Measurements from ENCODE around the gene LHX3.

The LHX3 gene

DNA sequence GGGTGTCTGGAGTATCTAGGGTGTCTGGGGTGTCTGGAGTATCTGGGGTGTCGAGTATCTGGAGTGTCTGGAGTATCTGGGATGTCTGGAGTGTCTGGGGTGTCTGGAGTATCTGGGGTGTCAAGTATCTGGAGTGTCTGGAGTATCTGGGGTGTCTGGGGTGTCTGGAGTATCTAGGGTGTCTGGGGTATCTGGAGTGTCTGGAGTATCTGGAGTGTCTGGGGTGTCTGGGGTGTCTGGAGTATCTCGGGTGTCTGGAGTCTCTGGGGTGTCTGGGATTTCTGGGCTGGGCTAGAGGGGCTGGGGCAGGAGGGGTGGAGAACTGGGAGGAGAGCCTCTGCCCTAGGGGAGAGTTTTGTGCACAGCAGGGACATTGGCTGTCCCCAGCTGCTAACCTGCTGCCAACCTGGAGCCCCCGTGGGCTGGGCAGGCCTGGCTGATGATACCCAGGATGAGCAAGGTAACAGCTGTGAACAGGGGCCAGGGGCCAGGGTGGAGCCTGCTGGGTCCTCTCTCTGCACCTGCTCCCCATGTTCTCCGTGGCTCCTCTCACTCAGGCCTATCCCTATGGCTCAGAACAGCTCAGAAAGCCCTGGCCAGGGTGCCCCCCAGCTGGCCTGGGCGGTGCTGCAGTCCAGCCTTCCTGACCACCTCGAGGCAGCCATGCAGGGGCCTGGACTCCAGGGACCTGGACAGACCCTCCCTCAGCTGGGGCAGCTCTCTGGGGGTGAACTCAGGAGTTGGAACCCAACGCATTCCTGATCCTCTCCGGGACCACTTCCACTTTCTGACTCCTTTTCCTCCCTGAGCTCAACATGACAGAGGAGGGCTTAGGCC lies 29.9 kb downstream of the LHX3 start:
- DNase-seq = no peak

DNA sequence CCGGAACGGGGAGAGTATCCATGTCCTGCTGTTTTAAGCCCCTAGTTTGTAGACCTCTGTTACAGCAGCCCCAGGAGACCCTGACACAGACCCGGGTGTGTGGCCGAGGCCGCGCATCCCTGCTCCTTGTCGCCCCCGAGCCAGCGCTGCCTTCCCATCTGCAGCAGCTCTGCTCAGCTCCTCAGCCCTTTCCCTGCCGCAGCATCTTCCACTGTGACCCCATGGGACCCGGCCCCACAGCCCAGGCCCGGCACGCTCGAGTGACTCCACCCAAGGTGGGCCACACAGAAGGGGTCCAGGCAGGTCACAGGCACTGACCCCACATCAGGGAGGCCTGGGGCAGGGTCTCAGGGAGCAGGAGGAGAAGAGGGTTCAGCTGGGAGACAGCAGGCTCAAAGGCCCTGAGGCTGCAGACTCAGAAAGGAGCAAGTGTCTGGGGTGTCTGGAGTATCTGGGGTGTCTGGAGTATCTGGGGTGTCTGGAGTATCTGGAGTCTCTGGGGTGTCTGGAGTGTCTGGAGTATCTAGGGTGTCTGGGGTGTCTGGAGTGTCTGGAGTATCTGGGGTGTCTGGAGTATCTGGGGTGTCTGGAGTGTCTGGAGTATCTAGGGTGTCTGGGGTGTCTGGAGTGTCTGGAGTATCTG lies 31.2 kb downstream of the LHX3 start:
- DNase-seq = no peak

DNA sequence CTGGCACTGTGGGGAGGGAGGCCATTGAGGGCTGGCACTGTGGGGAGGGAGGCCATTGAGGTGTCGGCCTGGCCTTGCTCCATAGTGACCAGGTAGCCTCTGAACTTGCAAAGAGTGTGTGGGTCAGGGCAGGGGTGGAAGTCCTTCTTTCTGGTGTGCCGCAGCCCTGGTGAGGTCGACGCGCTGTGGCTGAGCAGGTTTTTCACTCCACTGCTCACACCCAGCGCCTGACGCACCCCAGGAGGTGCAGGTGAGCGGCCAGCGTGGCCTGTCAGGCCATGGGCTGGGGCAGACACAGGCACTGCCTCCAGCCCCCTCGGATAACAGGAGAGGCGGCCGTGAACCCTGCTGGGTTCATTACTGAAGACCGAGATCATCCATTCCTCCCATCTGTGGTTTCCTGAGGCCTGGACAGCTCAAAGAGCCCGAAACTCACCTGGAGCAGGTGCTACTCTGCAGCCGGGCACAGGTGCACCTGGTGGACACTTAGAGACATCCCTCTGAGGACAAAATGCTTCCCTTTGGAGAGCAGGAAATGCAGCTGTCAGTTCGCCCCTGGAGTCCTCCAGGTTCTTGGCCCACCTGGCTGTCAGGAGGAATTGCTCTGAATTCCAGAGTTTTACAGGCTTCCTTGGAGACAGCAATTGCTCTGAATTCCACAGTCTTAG lies 32.4 kb downstream of the LHX3 start:
- no peak for DNase-seq

DNA sequence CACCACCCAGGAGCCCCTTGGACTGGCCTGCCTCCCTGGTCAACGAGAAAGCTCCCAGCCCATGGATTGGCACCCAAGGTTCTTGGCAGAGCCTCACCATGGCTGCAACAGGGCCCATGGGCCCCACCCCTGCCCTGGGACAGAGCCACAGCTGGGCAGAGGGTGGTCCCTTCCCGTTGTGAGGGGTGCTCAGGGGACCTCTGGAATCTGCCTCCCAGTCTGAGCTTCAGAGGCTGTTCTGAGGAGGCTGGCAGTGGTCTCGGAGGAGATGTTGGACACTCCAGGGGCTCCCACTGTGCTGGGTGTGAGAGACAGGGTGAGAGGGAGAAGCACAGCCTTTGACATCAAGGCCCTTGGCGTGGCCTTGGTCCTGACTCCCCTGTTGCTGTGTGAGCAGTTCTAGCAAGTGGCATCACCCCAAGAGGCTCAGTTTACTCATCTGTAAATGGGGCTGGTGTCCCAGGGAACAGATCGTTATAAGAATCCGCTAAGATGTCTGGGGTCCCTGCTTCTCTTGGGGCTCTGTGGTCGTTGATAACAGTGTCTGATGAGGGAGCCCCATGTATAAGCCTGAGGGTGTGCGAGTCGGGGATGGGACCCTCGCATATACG lies 33.0 kb downstream of the LHX3 start:
- DNase-seq = no peak

DNA sequence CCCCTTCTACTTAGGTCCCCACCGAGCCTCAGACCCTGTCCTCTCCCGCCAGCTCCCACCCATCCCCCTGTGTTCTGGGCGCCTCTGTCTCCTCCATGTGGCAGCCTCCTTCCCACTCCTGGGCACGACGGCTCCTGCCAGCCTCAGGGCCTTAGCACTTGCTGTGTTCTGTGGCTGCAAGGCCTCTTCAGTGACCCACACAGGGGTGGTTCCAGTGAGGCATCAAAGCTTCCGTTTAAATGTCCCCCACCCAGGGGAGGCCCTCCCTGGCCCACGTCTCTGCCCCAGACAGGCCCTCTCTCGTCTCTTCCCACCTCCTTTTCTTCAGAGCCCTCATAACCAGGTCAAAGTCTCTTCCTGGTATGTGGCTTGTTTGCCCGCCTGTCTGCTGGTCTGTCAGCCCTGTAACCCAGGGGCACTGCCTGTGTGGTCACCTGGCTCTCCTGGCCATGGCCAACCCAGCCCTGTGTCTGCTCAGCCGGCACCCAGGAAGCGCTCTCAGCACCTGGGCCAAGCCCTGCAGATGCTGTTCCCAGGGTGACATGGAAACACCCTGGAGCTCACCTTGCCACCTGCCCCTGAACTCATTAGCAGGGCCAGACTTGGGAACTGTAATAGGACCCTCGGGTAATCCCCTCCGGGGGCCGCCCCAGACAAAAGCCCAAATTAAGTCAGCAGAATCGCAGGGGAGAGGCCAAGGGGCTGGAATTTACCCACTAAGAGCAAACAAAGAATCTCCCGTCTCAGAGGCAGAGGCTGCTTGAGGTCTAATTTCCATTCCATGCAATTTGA lies 33.7 kb downstream of the LHX3 start:
- no peak for DNase-seq

DNA sequence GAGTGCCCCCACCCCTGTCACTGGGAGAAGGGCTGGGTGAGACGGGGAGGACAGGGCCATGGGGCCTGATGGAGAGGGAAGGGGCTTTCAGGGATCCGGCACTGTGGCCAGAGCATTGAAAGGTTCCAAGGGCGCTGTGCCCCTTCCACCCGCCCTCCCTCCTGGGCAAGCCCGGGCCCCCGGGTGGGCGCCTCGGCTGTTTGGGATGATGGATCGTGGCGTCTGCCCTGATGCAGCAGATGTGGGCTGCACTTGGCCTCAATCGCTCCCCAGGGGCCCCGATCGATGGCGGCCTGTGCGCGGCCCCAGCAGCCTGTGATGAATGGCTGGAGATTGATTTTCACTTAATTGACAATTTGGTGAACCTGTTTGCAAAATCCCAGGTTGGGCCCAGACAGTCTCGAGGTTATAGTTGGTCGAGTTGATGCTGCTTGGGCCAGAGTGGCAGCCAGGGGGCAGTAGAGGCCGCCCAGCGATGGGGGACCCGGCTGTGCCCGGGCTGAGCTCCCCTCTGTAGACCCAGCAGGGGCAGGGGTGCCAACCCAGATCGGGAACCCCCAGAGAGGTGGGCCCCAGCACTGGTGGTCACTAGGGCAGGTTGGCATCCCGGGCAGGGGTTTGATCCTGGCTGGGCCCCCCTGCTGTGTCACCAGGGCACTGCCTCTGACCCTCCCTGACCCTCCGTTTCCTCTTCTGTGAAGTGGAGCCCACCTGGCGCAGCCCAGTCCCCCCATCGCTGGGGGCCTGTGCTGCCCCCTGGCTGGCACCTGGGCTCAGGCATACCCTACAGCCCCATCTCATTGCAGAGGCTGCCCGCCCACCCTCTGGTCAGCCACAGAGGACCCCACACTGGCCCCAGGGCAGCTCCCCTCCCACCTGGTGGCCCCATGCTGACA lies 34.7 kb downstream of the LHX3 start:
- peak; percentile 37 to 74 (median 54) for DNase-seq

DNA sequence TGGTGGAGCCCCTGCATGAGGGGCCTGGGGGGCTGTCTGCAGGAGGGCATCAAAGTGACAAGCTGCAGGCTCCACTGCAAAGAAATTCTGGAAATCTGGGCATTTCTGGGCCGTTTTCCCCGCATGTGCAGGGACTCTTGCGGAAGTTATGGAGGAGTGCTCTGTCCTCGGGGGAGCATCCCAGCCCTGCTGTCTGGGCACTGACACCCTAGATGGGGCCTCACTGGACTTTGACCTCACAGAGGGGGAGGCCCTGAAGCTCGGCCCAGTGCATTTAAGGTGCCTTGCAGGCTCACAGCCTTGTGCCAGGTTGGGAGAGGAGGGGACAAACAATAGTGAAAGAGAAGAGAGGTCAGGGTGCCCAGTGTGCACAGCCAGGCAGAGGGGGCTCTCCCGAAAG lies 35.4 kb downstream of the LHX3 start:
- DNase-seq = no peak

DNA sequence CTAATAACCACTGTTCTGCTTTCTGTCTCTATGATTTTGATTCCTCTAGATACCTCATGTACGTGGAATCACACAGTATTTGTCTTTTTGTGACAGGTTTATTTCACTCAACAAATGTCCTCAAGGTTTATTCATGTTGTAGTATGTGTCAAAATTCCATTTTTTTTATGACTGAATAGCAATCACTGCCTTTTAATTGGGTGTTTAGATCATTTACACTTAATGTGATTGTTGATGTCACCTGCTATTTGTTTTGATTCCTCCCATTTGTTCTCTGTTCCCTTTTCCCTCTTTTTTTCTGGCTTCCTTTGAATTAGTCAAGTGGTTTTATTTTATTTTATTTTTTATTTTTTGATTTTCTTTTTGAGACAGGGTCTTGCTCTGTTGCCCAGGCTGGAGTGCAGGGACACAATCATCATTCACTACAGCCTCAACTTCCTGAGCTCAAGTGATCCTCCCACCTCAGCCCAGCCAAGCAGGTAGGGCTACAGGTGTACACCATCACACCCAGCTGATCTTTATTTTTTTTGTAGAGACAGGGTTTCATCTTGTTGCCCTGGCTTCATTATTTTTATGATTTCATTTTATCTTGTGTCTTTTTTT lies 41.6 kb downstream of the LHX3 start:
- no peak for DNase-seq

GRCh38 chr9:136160995-136161610 lies 43.8 kb downstream of the LHX3 start:
- no peak for DNase-seq

- DNase-seq = no peak
Observed at GRCh38 chr9:136160381-136160841, 44.5 kb downstream of the LHX3 start.

DNA sequence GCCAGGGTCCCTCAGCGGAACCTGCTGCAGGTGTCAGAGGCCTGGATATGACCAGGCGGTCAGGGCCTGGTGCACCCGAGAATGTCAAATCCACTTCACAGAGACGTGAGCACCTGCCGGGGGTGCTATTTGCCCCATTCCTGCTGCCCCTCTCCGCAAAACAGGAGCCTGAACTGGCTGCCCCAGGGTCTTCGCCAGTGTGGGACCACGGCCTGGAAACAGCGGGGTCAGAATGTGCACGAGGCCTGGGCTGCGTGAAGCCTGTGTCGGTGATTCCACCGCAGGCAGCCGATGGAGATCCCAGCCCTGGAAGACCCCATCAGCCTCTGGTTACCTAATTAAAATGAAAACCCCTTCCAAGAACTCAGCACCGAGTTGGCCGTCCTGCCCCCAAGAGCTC lies 45.1 kb downstream of the LHX3 start:
- no peak for DNase-seq

DNA sequence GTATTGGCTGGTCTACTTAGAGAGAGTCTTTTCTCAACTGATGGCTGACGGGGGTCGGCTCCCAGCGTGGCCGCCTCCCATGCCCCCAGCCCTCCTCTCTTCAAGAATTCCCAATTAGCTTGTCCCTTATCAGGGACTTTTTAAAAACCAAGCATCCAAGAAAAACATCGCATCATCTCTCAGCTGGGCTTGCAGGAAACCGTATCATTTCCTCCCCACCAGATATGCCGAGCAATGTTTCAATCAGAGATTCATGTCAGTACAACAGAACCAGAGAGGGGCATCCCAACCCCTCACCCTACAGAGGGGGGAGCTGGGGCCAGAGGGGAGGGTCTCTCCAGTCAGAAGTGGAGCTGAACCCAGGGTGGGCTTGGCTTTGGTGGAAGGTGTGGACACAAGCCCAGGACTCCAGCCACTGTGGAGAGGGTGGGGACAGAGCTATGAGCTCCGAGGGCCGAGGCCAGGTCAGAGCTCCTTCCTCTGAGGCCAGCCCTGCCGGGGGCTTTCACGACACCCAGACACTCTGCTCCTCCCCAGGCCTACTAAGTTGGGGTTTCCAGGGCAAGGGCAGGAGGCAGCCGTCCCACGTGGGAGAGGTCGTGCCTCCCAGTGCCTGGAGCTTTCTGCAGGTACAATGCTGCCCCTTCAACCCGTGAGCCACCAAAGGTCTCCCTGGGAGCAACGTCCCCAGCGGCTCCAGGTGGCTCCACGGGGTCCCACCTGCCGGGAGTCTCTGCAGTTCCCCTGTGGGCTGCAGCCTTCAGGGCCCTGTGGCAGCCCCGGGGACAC lies 47.3 kb downstream of the LHX3 start:
- no peak for DNase-seq

DNA sequence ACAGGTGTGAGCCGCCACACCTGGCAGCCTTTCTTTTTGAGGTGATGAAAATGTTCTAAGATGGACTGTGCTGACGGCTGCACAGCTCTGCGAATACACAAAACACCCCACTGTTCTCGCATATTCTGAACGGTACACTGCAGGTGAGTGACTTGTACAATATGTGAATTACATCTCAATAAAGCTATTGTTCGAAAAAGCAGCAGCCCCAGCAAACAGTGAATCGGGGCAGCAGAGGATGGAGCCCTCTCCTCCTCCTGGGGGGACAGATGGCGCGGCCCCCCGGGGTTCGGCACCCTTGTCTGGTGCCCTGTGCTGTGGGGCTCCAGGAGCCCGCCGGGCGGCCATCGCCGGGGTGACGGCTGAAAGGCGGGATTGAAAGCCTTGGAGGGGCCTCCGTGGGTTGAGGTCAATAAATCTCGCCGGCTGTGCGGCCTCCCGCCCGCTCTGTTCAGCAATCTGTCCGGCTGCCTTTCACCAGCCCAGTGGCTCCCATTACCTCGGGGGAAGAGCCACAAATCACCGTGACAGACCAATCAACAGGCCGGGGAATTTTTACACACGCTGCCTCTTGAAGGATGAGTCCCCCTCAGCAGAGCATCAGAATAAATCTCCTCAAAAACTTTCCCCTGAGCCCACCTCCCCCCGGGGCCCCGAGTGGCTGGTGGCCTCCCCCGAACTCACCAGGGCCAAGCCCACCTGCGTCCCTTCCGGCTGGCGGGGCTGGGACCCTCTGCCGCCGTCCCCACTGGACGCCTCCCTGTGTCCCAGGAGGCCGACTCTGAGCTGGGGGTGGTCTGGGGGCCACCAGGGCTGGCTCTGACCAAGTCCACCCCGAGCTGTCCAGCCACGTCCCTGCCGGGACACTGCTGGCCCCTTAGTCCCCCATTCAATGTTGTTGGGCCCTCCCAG lies 48.5 kb downstream of the LHX3 start:
- no peak for DNase-seq

DNA sequence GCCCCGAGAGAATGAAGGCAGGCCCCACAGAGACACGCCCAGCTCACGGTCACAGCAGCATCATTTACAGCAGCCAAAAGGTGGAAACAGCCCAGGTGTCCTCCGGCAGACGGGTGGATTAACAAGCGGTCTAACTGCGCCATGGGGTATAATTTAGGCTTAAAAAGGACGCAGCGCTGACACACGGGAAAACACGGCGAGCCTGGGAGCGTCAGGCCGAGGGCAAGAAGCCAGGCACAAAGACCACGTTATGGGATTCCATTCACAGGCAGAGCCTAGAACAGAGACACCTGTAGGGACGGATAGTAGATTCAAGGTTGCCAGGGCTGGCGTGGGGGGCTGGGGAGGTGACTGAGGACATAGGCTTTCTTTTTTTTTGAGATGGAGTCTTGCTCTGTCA lies 49.4 kb downstream of the LHX3 start:
- DNase-seq = no peak

GRCh38 chr9:136154943-136155342 lies 50.0 kb downstream of the LHX3 start:
- no peak for DNase-seq

GRCh38 chr9:136153381-136154065 lies 51.4 kb downstream of the LHX3 start:
- no peak for DNase-seq

DNA sequence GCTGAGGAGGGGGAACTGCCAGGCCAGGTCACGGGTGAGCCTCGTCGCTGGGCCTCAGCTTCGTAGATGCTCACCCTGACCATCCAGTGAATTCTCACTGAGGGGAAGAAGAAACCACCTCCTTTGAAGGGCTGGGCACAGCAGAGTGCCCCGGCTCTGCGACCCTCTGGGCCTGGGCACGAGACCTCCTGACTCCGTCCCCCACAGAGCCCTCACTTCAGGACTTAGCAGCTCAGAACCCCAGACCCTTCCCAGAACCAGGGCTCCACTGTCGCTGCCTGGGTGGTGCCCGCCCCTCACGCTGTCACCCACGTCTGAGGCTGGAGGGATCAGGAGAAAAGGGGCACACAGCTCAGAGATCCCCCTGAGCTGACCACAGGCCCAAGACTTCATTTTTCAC lies 52.0 kb downstream of the LHX3 start:
- DNase-seq = no peak

GRCh38 chr9:136152543-136152866 lies 52.4 kb downstream of the LHX3 start:
- no peak for DNase-seq
